ENCODE results near the gene BICC1. TPM values are rescaled to one million over a fixed set of nuclear protein-coding genes. Genes with fewer than 3 reads are reported as not detected.

BICC1 gene
- total RNA-seq, 4 donors from 2014 or later: 0.60 to 5.1 (median 2.2) TPM

GRCh38 chr10:58486821-58487220 lies 25.9 kb upstream of the BICC1 start:
- Histone ChIP-seq H3K36me3 (no peaks in the 10 kb centered on the region), H3K27me3 (no peaks in the 10 kb centered on the region), H3K4me1 (no peaks in the 10 kb centered on the region), H3K4me3 (no peak overlapping the region), H3K9me3 (no peaks in the 10 kb centered on the region), H3K27ac (no peak overlapping the region)
- in situ Hi-C loops (cut with MboI; ENCODE audit: low pct_ligation_motif_present in 1 of 4, low pct_unique_long_range_greater_than_20kb in 1 of 4, low sequenced_read_pairs in 3 of 4) (no loop called here), intact Hi-C loops (cut with DNase I; ENCODE audit: low total_unique reads) (no loop called here)
- 81% methylated on average over 1 of the region's 1 CpG; no CpG with 5 or more reads in 1 of the 2 donors for WGBS, 2 donors (ENCODE audit: low coverage in 1 of 2)
- TF ChIP-seq, protein P1, sequence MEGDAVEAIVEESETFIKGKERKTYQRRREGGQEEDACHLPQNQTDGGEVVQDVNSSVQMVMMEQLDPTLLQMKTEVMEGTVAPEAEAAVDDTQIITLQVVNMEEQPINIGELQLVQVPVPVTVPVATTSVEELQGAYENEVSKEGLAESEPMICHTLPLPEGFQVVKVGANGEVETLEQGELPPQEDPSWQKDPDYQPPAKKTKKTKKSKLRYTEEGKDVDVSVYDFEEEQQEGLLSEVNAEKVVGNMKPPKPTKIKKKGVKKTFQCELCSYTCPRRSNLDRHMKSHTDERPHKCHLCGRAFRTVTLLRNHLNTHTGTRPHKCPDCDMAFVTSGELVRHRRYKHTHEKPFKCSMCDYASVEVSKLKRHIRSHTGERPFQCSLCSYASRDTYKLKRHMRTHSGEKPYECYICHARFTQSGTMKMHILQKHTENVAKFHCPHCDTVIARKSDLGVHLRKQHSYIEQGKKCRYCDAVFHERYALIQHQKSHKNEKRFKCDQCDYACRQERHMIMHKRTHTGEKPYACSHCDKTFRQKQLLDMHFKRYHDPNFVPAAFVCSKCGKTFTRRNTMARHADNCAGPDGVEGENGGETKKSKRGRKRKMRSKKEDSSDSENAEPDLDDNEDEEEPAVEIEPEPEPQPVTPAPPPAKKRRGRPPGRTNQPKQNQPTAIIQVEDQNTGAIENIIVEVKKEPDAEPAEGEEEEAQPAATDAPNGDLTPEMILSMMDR (IDR thresholded peaks at IDR 0.05): no peak
- TF ChIP-seq EP300 (IDR thresholded peaks at IDR 0.05; ENCODE audit: low read depth) (no peak), POLR2A (IDR thresholded peaks at IDR 0.05) (no peak), POLR2AphosphoS5 (IDR thresholded peaks at IDR 0.05) (no peak)
- DNase-seq: no peak

DNA sequence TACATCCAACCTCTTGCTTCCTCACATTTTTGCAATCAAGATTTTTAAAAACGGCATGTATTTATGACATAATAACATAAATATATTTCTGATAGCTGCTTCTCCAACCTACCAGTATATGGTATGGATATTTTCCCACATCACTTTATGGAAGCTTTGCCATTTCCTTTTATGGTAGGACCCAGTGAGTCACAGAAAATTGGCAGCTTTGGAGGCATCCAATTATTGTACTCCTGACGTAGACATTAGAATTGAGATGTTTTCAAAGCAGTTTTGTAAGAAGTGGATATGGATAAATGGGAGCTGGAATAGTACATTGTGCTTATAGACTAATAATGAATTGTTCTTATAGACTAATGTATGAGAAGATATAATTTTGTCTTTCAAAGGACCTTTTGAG lies 23.8 kb upstream of the BICC1 start:
- intact Hi-C loops (cut with DNase I; ENCODE audit: low total_unique reads): no loop called here
- no peaks in the 10 kb centered on the region for H3K4me1 ChIP-seq
- 63 to 85% methylated on average over 2 of the region's 2 CpGs for WGBS, 2 donors (ENCODE audit: low coverage in 1 of 2)
- H3K27ac ChIP-seq: no peak overlapping the region
- no peaks in the 10 kb centered on the region for H3K27me3 ChIP-seq
- TF ChIP-seq POLR2AphosphoS5 (IDR thresholded peaks at IDR 0.05) (no peak), POLR2A (IDR thresholded peaks at IDR 0.05) (no peak), EP300 (IDR thresholded peaks at IDR 0.05; ENCODE audit: low read depth) (no peak)
- TF ChIP-seq, protein P1 (IDR thresholded peaks at IDR 0.05): no peak
- no peak overlapping the region for H3K4me3 ChIP-seq
- in situ Hi-C loops (cut with MboI; ENCODE audit: low pct_ligation_motif_present in 1 of 4, low pct_unique_long_range_greater_than_20kb in 1 of 4, low sequenced_read_pairs in 3 of 4): no loop called here
- no peaks in the 10 kb centered on the region for H3K36me3 ChIP-seq
- no peak for DNase-seq
- H3K9me3 ChIP-seq: no peaks in the 10 kb centered on the region

DNA sequence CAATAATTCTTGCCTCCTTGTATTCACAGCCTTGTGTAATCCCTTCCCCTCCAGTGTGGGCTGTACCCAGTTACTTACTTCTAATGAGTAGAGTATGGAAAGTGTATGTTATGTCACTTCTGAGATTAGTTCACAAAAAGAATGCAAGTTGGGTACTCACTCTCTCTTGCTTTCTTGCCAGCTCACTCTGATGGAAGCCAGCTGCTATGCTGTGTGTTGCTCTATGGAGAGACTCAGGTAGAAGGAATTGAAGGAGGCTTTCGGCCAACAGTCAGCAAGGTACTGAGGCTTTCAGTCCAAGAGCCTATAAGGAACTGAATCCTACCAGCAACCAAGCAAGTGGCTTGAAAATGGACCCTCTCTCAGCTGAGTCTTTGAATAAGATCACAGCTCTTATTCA lies 9.7 kb upstream of the BICC1 start:
- Histone ChIP-seq H3K4me1 (no peaks in the 10 kb centered on the region), H3K4me3 (no peak overlapping the region), H3K36me3 (no peaks in the 10 kb centered on the region), H3K27me3 (no peaks in the 10 kb centered on the region), H3K9me3 (no peaks in the 10 kb centered on the region), H3K27ac (no peak overlapping the region)
- WGBS, 2 donors (ENCODE audit: low coverage in 1 of 2): 89% methylated on average over 1 of the region's 1 CpG; no CpG with 5 or more reads in 1 of the 2 donors
- no peak for TF ChIP-seq POLR2AphosphoS5 (IDR thresholded peaks at IDR 0.05)
- TF ChIP-seq, protein P1 (IDR thresholded peaks at IDR 0.05): no peak
- no peak for TF ChIP-seq EP300 (IDR thresholded peaks at IDR 0.05; ENCODE audit: low read depth)
- no peak for TF ChIP-seq POLR2A (IDR thresholded peaks at IDR 0.05)
- in situ Hi-C loops (cut with MboI; ENCODE audit: low pct_ligation_motif_present in 1 of 4, low pct_unique_long_range_greater_than_20kb in 1 of 4, low sequenced_read_pairs in 3 of 4): no loop called here
- no peak for DNase-seq
- intact Hi-C loops (cut with DNase I; ENCODE audit: low total_unique reads): no loop called here

DNA sequence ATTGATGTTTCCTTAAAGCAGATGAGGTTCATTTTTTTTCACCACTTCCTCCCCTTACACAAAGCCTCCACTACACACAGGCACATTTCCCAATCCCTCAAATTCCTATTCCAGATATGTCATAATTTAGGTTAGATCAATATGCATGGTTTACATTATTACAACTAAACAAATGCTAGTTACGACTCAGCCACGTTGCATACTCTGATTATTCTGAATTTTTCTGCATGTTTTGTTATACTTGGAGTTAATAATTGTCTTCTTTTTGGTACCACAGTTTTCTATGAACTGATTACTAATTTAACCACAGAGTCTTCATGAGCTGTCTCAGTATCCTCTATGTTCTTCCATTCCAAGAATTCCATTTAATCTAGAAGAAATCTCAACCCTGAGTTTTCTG lies 4.4 kb upstream of the BICC1 start:
- H3K9me3 ChIP-seq: no peaks in the 10 kb centered on the region
- H3K36me3 ChIP-seq: no peaks in the 10 kb centered on the region
- in situ Hi-C loops (cut with MboI; ENCODE audit: low pct_ligation_motif_present in 1 of 4, low pct_unique_long_range_greater_than_20kb in 1 of 4, low sequenced_read_pairs in 3 of 4) (no loop called here), intact Hi-C loops (cut with DNase I; ENCODE audit: low total_unique reads) (no loop called here)
- H3K4me3 ChIP-seq: no peak overlapping the region
- peaks cover 9% of the 10 kb centered on the region for H3K27me3 ChIP-seq
- no peak for TF ChIP-seq POLR2A (IDR thresholded peaks at IDR 0.05)
- WGBS, 2 donors (ENCODE audit: low coverage in 1 of 2): 38 to 64% methylated on average over 2 of the region's 2 CpGs
- DNase-seq: no peak
- H3K27ac ChIP-seq: no peak overlapping the region
- peaks cover 0 to 12% (median 6%) of the 10 kb centered on the region in 4 donors for H3K4me1 ChIP-seq
